HuH-7.5 (cell line): ENCODE results near the gene HDAC4.

ENCODE experiments used
- DNase-seq: peaks from one replicate; pipeline ENCODE4 v3.0.0; 2011; ENCODE audit warnings: low spot score

Gene HDAC4

GRCh38 chr2:239425631-239426030 is 24.8 kb upstream of the HDAC4 start:
- no peak for DNase-seq

- no peak for DNase-seq
These were observed 23.7 kb upstream of the HDAC4 start for GRCh38 chr2:239424337-239425045.

- no peak for DNase-seq
These were observed 22.7 kb upstream of the HDAC4 start for GRCh38 chr2:239423551-239423950.

- no peak for DNase-seq
These were observed 21.0 kb upstream of the HDAC4 start for GRCh38 chr2:239421851-239422250.

- no peak for DNase-seq
These were observed 19.3 kb upstream of the HDAC4 start for GRCh38 chr2:239420082-239420481.

GRCh38 chr2:239418918-239419317 is 18.1 kb upstream of the HDAC4 start:
- DNase-seq: no peak

GRCh38 chr2:239412905-239413603 is 12.2 kb upstream of the HDAC4 start:
- DNase-seq: no peak

GRCh38 chr2:239411549-239412319 is 10.9 kb upstream of the HDAC4 start:
- no peak for DNase-seq

GRCh38 chr2:239411117-239411516 is 10.3 kb upstream of the HDAC4 start:
- DNase-seq: no peak

GRCh38 chr2:239409976-239410375 is 9.2 kb upstream of the HDAC4 start:
- no peak for DNase-seq

- no peak for DNase-seq
These were observed 6.3 kb upstream of the HDAC4 start for GRCh38 chr2:239407112-239407511.

GRCh38 chr2:239406316-239406995 is 5.6 kb upstream of the HDAC4 start:
- DNase-seq: no peak

- DNase-seq: no peak
These were observed 4.3 kb upstream of the HDAC4 start for GRCh38 chr2:239405071-239405470.

- no peak for DNase-seq
These were observed 1.8 kb upstream of the HDAC4 start for GRCh38 chr2:239402666-239403065.

GRCh38 chr2:239401881-239402233 is 1.0 kb upstream of the HDAC4 start:
- DNase-seq: no peak

- DNase-seq: peak; percentile 99
These were observed 454 bp upstream of the HDAC4 start for GRCh38 chr2:239401067-239401880.

- DNase-seq: peak; percentile 44
These were observed 762 bp downstream of the HDAC4 start for GRCh38 chr2:239399921-239400595.

GRCh38 chr2:239399433-239399920 is 1.3 kb downstream of the HDAC4 start:
- peak; percentile 53 for DNase-seq

- DNase-seq: no peak
These were observed 2.3 kb downstream of the HDAC4 start for GRCh38 chr2:239398521-239398921.

- no peak for DNase-seq
These were observed 2.8 kb downstream of the HDAC4 start for GRCh38 chr2:239397931-239398471.
